Tibial nerve (tissue), 4 donors: ENCODE data around the gene GHR. TPM values are rescaled to one million over a fixed set of nuclear protein-coding genes. Genes with fewer than 3 reads are reported as not detected.

Experiments used
- DNase-seq, 2 donors: peaks; one replicate each; pipeline ENCODE4 v3.0.0-alpha.2; 2019; ENCODE audit warnings: low spot score in 2 of 2
- H3K27ac ChIP-seq, 4 donors: fragments of 200-600 bp; sonication (generic) in 3 of 4; one replicate each; pipeline ENCODE4 v1.5.1; 2017 to 2019; ENCODE audit warnings: mild to moderate bottlenecking in 1 of 4
- H3K27me3 ChIP-seq, 2 donors: fragments of 200-600 bp; sonication (generic) in 1 of 2; one replicate each; pipeline versions ENCODE4 v1.5.1 to v1.6.0; 2017 to 2019
- H3K36me3 ChIP-seq, 3 donors: fragments of 200-600 bp; sonication (generic); one replicate each; pipeline ENCODE4 v1.5.1; 2018 to 2019
- H3K4me1 ChIP-seq, 4 donors: fragments of 200-600 bp; sonication (generic) in 3 of 4; one replicate each; pipeline ENCODE4 v1.5.1; 2017 to 2019
- H3K4me3 ChIP-seq, 4 donors: fragments of 200-600 bp; sonication (generic) in 3 of 4; one replicate each; pipeline ENCODE4 v1.5.1; 2017 to 2019; ENCODE audit warnings: mild to moderate bottlenecking in 1 of 4, moderate library complexity in 1 of 4
- H3K9me3 ChIP-seq, 4 donors: fragments of 200-600 bp; sonication (generic) in 3 of 4; one replicate each; pipeline ENCODE4 v1.5.1; 2017 to 2019
- EP300 ChIP-seq, 2 donors: sonication (generic); formaldehyde crosslinking; IDR thresholded peaks; one replicate each; pipeline ENCODE4 v1.6.1; 2017; ENCODE audit warnings: antibody characterized with exemption in 2 of 2, mild to moderate bottlenecking in 1 of 2
- POLR2A ChIP-seq, 2 donors: fragments of 450-650 bp; IDR thresholded peaks; one replicate each; pipeline ENCODE4 v1.6.1; 2017; ENCODE audit warnings: antibody characterized with exemption in 2 of 2, mild to moderate bottlenecking in 2 of 2, moderate library complexity in 2 of 2
- WGBS, 2 donors: methylation state at CpG; one replicate each; pipeline ENCODE4 v1.1.5; 2018; 5-methylcytosine and 5-hydroxymethylcytosine counted together
- total RNA-seq, 4 donors: library from RNA; depleted of rRNA; stranded (reverse); fragments of >200 nt; gene quantifications; one replicate each; pipeline ENCODE4 v1.1.0, GENCODE V29; 2016
- TF ChIP-seq, protein P1 (sequence below), 5 experiments: fragments of 200-600 bp in 3 of 5; fragments of 450-650 bp in 2 of 5; sonication (generic) in 3 of 5; IDR thresholded peaks; one replicate each; pipeline ENCODE4 v1.5.1; 2016 to 2019; ENCODE audit warnings: antibody characterized with exemption in 5 of 5, mild to moderate bottlenecking in 3 of 5, moderate library complexity in 2 of 5

Gene GHR
- total RNA-seq, 4 donors from 2014 or later, result 30.2 to 39.6 (median 39.2) TPM

- 15 to 29% methylated on average over 1 of the region's 1 CpG for WGBS, 2 donors
- no peaks in the 10 kb centered on the region for H3K36me3 ChIP-seq
- no peak for TF ChIP-seq EP300 (IDR thresholded peaks at IDR 0.05)
- TF ChIP-seq POLR2A (IDR thresholded peaks at IDR 0.05), result no peak
- TF ChIP-seq, protein P1, sequence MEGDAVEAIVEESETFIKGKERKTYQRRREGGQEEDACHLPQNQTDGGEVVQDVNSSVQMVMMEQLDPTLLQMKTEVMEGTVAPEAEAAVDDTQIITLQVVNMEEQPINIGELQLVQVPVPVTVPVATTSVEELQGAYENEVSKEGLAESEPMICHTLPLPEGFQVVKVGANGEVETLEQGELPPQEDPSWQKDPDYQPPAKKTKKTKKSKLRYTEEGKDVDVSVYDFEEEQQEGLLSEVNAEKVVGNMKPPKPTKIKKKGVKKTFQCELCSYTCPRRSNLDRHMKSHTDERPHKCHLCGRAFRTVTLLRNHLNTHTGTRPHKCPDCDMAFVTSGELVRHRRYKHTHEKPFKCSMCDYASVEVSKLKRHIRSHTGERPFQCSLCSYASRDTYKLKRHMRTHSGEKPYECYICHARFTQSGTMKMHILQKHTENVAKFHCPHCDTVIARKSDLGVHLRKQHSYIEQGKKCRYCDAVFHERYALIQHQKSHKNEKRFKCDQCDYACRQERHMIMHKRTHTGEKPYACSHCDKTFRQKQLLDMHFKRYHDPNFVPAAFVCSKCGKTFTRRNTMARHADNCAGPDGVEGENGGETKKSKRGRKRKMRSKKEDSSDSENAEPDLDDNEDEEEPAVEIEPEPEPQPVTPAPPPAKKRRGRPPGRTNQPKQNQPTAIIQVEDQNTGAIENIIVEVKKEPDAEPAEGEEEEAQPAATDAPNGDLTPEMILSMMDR (IDR thresholded peaks at IDR 0.05), result no peak
- H3K27me3 ChIP-seq, result no peaks in the 10 kb centered on the region
- no peak for DNase-seq
- H3K9me3 ChIP-seq, result no peaks in the 10 kb centered on the region
- peaks cover 0 to 7% (median 0%) of the 10 kb centered on the region in 4 donors for H3K4me1 ChIP-seq
- no peak overlapping the region for H3K4me3 ChIP-seq
- no peak overlapping the region for H3K27ac ChIP-seq
Observed at GRCh38 chr5:42632354-42632900, 209.2 kb downstream of the GHR start.

DNA sequence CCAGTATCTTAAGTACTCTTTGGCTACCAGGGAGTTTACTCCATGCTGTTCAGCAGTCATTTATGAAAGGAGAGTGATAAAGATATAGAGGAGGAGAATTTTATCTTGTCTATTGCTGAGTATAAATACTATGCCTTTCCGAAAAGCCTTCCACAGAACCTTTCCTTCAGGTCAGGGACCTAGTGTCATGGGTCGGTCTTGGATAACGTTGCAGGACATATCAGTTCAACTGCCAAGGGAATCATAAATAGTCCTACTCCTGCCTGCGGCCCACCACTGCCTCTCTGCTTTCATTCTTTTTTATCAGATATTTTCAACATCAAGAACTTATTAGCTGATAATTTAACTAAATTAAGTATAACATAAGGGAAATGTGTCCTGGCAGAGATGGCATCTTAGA lies 211.3 kb downstream of the GHR start:
- 78 to 82% methylated on average over 4 of the region's 4 CpGs for WGBS, 2 donors

DNA sequence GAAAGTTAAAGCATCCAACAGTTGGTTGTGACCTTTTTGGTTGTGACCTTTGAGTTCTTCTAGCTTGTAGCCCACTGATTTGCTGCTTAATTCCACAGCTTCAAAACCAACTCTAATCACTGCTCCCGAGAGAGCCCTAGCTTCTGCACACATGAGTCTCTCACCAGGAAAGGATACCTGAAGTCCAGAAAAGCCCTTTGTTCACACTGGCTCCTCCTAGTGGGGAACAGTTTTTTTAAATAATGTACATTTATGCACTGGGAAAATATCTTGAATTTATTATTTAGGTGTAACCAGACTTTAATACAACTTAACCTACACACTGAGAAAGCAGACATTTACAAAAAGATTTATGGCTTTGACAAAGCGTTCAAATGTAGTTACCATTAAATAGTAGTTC lies 213.2 kb downstream of the GHR start:
- no peak for DNase-seq
- no peaks in the 10 kb centered on the region for H3K9me3 ChIP-seq
- no peak overlapping the region for H3K27ac ChIP-seq
- no peak overlapping the region for H3K4me3 ChIP-seq
- WGBS, 2 donors, result 69 to 78% methylated on average over 2 of the region's 2 CpGs
- peaks cover 0 to 7% (median 0%) of the 10 kb centered on the region in 4 donors for H3K4me1 ChIP-seq
- H3K36me3 ChIP-seq, result no peaks in the 10 kb centered on the region
- TF ChIP-seq, protein P1 (IDR thresholded peaks at IDR 0.05), result no peak
- TF ChIP-seq POLR2A (IDR thresholded peaks at IDR 0.05), result no peak
- TF ChIP-seq EP300 (IDR thresholded peaks at IDR 0.05), result no peak
- H3K27me3 ChIP-seq, result no peaks in the 10 kb centered on the region

More for the DNA sequence above, 211.3 kb downstream of the GHR start:
- H3K27me3 ChIP-seq, result no peaks in the 10 kb centered on the region
- no peak for DNase-seq
- H3K27ac ChIP-seq, result no peak overlapping the region
- TF ChIP-seq, protein P1 (IDR thresholded peaks at IDR 0.05), result no peak
- TF ChIP-seq POLR2A (IDR thresholded peaks at IDR 0.05) (no peak), EP300 (IDR thresholded peaks at IDR 0.05) (no peak)
- H3K36me3 ChIP-seq, result no peaks in the 10 kb centered on the region
- no peaks in the 10 kb centered on the region for H3K9me3 ChIP-seq
- no peak overlapping the region for H3K4me3 ChIP-seq
- peaks cover 0 to 7% (median 0%) of the 10 kb centered on the region in 4 donors for H3K4me1 ChIP-seq

DNA sequence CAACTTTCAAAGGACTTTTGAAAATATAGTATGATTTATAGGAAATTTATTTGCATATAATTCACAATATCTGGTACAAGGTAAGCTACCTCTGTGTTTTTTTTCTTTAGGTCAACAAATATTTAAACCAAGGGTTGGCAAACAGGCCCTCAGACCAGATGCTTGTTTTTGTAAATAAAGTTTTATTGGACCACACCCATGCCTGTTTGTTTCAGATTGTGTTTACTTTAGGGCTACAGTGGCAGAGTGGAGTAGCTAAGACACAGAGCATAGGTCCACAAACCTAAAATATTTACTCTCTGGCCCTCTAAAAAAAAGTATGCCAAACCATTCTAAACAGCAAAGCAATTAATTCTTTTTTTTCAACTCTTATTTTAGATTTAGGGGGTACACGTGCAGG lies 213.7 kb downstream of the GHR start:
- H3K27ac ChIP-seq, result no peak overlapping the region
- no peak overlapping the region for H3K4me3 ChIP-seq
- TF ChIP-seq EP300 (IDR thresholded peaks at IDR 0.05), result no peak
- TF ChIP-seq, protein P1 (IDR thresholded peaks at IDR 0.05), result no peak
- TF ChIP-seq POLR2A (IDR thresholded peaks at IDR 0.05), result no peak
- DNase-seq, result no peak
- WGBS, 2 donors, result 82 to 87% methylated on average over 1 of the region's 1 CpG
- H3K4me1 ChIP-seq, result peaks cover 0 to 7% (median 0%) of the 10 kb centered on the region in 4 donors
- H3K27me3 ChIP-seq, result no peaks in the 10 kb centered on the region
- no peaks in the 10 kb centered on the region for H3K36me3 ChIP-seq
- no peaks in the 10 kb centered on the region for H3K9me3 ChIP-seq

DNA sequence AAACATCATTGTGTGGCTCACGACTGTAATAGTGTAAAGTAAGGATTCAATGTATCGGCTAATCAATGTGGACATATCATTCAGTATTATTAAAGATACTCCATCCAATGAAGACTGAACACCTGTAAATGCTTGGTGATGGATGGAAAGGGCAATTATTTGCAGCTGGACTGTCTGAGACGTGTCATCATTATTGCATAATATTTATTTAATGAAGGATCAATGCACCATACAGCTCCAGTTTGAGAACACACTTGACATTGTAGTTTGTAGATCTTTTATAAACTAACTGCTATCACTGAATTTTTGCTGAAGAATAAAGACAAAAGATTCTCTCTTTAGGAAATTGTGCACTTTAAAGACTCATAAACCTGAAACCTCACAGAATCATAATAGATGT lies 215.7 kb downstream of the GHR start:
- no peak for TF ChIP-seq EP300 (IDR thresholded peaks at IDR 0.05)
- no peak for TF ChIP-seq POLR2A (IDR thresholded peaks at IDR 0.05)
- TF ChIP-seq, protein P1 (IDR thresholded peaks at IDR 0.05), result no peak
- Histone ChIP-seq H3K4me1 (peaks cover 0 to under 1% (median 0%) of the 10 kb centered on the region in 4 donors), H3K27me3 (no peaks in the 10 kb centered on the region), H3K36me3 (no peaks in the 10 kb centered on the region), H3K27ac (no peak overlapping the region), H3K4me3 (no peak overlapping the region), H3K9me3 (no peaks in the 10 kb centered on the region)
- 80 to 86% methylated on average over 3 of the region's 3 CpGs for WGBS, 2 donors
- DNase-seq, result no peak
